Esophagus muscularis mucosa (tissue), 4 donors: ENCODE results near the gene DAND5. TPM values are rescaled to one million over a fixed set of nuclear protein-coding genes. Genes with fewer than 3 reads are reported as not detected.

Experiments used
- DNase-seq: peaks from one replicate; pipeline ENCODE4 v3.0.0-alpha.2; 2017; ENCODE audit errors: extremely low spot score
- H3K27ac ChIP-seq, 4 donors: fragments of 200-600 bp; sonication (generic); replicated peaks in 1 of 4; 1 replicate in 3 of 4; 2 replicates in 1 of 4; pipeline ENCODE4 v1.5.1; 2016 to 2019; ENCODE audit warnings: mild to moderate bottlenecking in 1 of 4
- H3K27me3 ChIP-seq, 4 donors: fragments of 200-600 bp; sonication (generic); one replicate each; pipeline versions ENCODE4 v1.5.1 to v1.6.0; 2016 to 2019
- H3K36me3 ChIP-seq, 4 donors: fragments of 200-600 bp; sonication (generic); one replicate each; pipeline ENCODE4 v1.5.1; 2016 to 2019
- H3K4me1 ChIP-seq, 4 donors: fragments of 200-600 bp; sonication (generic); one replicate each; pipeline ENCODE4 v1.5.1; 2016 to 2019
- H3K4me3 ChIP-seq, 4 donors: fragments of 200-600 bp; sonication (generic); 1 replicate in 2 of 4; 2 replicates in 2 of 4; pipeline ENCODE4 v1.5.1; 2016 to 2019; ENCODE audit warnings: mild to moderate bottlenecking in 4 of 4, moderate library complexity in 1 of 4
- H3K9me3 ChIP-seq, 4 donors: fragments of 200-600 bp; sonication (generic); 1 replicate in 3 of 4; 2 replicates in 1 of 4; pipeline ENCODE4 v1.5.1; 2016 to 2019
- EP300 ChIP-seq: sonication (generic); formaldehyde crosslinking; IDR thresholded peaks from one replicate; pipeline ENCODE4 v1.6.1; 2017; ENCODE audit warnings: antibody characterized with exemption
- POLR2A ChIP-seq: fragments of 450-650 bp; IDR thresholded peaks from one replicate; pipeline ENCODE4 v1.6.1; 2017; ENCODE audit warnings: antibody characterized with exemption, moderate library complexity, mild to moderate bottlenecking, low read depth
- POLR2AphosphoS5 ChIP-seq, 2 donors: sonication (generic); formaldehyde crosslinking; IDR thresholded peaks; one replicate each; pipeline ENCODE4 v1.6.1; 2017; ENCODE audit warnings: antibody characterized with exemption in 2 of 2
- WGBS: methylation state at CpG from one replicate; pipeline ENCODE4 v1.1.5; 2018; 5-methylcytosine and 5-hydroxymethylcytosine counted together
- intact Hi-C: fragments of 100-400 bp; cut with DNase I; formaldehyde crosslinking; loops from one replicate; pipeline ENCODE4 v1.15.1; 2023
- total RNA-seq, 4 donors: library from RNA; depleted of rRNA; stranded (reverse); fragments of >200 nt; gene quantifications; one replicate each; pipeline versions ENCODE4 v1.1.0 to v1.2.1, GENCODE V29; 2016
- TF ChIP-seq, protein P1 (sequence below), 3 experiments: fragments of 200-600 bp in 2 of 3; fragments of 450-650 bp in 1 of 3; sonication (generic) in 2 of 3; IDR thresholded peaks; one replicate each; pipeline ENCODE4 v1.5.1; 2017 to 2019; ENCODE audit warnings: antibody characterized with exemption in 3 of 3, mild to moderate bottlenecking in 2 of 3, moderate library complexity in 1 of 3

The DAND5 gene
- total RNA-seq, 4 donors from 2014 or later: 0.19 to 0.83 (median 0.29) TPM; not detected in 1

DNA sequence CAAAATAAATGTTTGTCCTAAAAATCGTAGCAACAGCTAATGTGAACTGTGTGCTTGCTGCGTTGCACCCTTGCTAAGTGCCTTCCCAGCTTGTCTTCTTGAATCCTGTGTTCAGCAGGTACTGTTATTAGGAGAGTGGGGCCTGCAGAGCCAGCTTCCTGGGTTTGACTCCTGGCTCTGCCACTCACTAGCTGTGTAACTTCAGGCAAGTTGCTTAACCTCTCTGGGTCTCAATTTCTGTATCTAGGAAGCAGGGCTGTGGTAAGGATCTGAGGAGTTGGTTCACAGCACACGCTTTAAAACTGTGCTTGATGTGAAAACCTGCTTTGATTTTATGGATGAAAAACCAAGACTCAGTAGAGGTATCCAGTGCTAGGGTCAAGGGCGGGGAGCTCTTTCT, 35.9 kb downstream of the DAND5 start:
- WGBS: 68% methylated on average over 4 of the region's 4 CpGs
- Histone ChIP-seq H3K27me3 (no peaks in the 10 kb centered on the region), H3K27ac (peak overlapping the region; percentile 88 to 98 (median 97)), H3K36me3 (peaks cover 0 to 4% (median 0%) of the 10 kb centered on the region in 4 donors), H3K9me3 (no peaks in the 10 kb centered on the region), H3K4me3 (no peak overlapping the region), H3K4me1 (peaks cover 93 to 100% (median 99%) of the 10 kb centered on the region in 4 donors)
- TF ChIP-seq POLR2AphosphoS5 (IDR thresholded peaks at IDR 0.05): no peak
- TF ChIP-seq EP300: no peak
- TF ChIP-seq POLR2A: no peak
- TF ChIP-seq, protein P1, sequence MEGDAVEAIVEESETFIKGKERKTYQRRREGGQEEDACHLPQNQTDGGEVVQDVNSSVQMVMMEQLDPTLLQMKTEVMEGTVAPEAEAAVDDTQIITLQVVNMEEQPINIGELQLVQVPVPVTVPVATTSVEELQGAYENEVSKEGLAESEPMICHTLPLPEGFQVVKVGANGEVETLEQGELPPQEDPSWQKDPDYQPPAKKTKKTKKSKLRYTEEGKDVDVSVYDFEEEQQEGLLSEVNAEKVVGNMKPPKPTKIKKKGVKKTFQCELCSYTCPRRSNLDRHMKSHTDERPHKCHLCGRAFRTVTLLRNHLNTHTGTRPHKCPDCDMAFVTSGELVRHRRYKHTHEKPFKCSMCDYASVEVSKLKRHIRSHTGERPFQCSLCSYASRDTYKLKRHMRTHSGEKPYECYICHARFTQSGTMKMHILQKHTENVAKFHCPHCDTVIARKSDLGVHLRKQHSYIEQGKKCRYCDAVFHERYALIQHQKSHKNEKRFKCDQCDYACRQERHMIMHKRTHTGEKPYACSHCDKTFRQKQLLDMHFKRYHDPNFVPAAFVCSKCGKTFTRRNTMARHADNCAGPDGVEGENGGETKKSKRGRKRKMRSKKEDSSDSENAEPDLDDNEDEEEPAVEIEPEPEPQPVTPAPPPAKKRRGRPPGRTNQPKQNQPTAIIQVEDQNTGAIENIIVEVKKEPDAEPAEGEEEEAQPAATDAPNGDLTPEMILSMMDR (IDR thresholded peaks at IDR 0.05): no peak
- DNase-seq: no peak
- intact Hi-C loops: no loop called here

DNA sequence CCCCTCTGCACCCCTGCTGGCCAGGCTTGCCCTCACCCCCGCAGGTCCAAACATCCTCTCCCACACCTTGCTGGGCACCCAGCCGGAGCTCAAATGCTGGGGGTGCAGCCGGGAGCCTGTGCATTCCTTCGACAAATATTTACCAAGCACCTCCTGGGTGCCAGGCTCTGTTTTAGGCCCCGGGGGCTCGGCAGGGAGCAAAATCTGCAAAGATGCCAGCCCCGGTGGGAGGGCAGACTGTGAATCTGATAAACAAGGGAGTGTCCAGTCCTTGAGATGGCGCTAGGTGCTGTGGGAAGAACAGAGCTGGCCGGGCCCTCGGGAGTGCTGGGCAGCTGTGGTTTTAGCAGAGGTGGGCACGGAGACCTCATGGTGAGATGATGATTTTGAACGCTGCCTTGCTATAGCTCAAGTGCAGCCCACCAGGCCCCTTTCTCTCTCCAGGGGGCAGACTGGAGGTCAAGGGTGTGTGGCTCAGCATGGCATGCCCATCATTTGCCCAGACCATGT, 36.5 kb downstream of the DAND5 start:
- WGBS: 44% methylated on average over 9 of the region's 12 CpGs
- no peaks in the 10 kb centered on the region for H3K9me3 ChIP-seq
- H3K4me3 ChIP-seq: peak overlapping the region in 1 of 4 donors; percentile 20
- peak overlapping the region; percentile 88 to 98 (median 97) for H3K27ac ChIP-seq
- intact Hi-C loops: no loop called here
- TF ChIP-seq EP300 (no peak), POLR2AphosphoS5 (IDR thresholded peaks at IDR 0.05) (no peak), POLR2A (no peak)
- TF ChIP-seq, protein P1 (IDR thresholded peaks at IDR 0.05): no peak
- H3K4me1 ChIP-seq: peaks cover 91 to 100% (median 99%) of the 10 kb centered on the region in 4 donors
- peaks cover 0 to 4% (median 0%) of the 10 kb centered on the region in 4 donors for H3K36me3 ChIP-seq
- no peaks in the 10 kb centered on the region for H3K27me3 ChIP-seq
- no peak for DNase-seq

DNA sequence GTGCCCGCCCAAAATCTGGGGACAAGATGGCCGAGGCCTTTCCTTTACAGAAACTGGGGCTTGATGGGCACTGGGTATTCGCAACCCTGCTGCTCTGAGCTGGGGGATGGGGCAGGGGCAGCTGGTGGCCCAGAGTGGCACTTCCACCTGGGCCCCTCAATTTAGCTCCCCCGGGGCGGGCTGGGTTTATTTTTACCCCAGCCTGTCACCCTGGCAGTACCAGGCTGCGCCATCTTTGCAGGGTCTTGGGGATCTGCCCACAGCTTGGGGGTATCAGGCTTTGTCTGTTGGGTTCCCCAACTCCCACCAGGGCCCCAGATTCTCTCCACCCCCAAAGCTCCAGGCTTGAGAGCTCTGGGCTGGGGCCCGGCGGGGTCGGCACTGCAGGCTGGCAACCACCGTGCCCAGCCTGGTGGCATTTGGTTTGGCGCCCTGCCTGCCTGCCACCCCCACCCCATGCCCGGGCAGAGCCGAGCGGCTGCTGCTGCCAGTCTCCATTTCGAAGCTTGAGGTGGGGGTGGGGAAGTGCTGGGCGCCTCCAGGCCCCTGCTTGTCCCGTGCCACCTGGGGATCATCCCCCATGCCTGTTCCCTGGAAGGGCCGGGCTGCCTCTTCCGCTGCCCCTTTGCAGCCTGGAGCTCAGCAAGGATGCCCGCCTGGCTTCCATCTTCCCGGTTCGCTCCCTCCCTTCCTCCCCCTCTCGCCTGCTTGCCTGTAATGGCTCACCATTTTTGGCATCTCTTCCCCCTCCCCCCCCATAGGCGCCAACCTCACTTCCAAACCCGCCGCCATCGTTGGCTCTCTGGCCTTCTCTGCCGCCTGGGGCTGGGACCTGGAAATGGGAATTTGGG, 37.3 kb downstream of the DAND5 start:
- peaks cover 0 to under 1% (median 0%) of the 10 kb centered on the region in 4 donors for H3K27me3 ChIP-seq
- peak overlapping the region; percentile 25 to 37 (median 32) for H3K4me3 ChIP-seq
- intact Hi-C loops: no loop called here
- H3K27ac ChIP-seq: peak overlapping the region; percentile 88 to 98 (median 97)
- 67% methylated on average over 16 of the region's 28 CpGs for WGBS
- no peaks in the 10 kb centered on the region for H3K9me3 ChIP-seq
- TF ChIP-seq, protein P1 (IDR thresholded peaks at IDR 0.05): no peak
- TF ChIP-seq POLR2AphosphoS5 (IDR thresholded peaks at IDR 0.05) (peak in 1 of 2 donors; percentile 23), EP300 (no peak), POLR2A (no peak)
- peaks cover 91 to 100% (median 99%) of the 10 kb centered on the region in 4 donors for H3K4me1 ChIP-seq
- peaks cover 0 to 4% (median 0%) of the 10 kb centered on the region in 4 donors for H3K36me3 ChIP-seq
- DNase-seq: no peak

DNA sequence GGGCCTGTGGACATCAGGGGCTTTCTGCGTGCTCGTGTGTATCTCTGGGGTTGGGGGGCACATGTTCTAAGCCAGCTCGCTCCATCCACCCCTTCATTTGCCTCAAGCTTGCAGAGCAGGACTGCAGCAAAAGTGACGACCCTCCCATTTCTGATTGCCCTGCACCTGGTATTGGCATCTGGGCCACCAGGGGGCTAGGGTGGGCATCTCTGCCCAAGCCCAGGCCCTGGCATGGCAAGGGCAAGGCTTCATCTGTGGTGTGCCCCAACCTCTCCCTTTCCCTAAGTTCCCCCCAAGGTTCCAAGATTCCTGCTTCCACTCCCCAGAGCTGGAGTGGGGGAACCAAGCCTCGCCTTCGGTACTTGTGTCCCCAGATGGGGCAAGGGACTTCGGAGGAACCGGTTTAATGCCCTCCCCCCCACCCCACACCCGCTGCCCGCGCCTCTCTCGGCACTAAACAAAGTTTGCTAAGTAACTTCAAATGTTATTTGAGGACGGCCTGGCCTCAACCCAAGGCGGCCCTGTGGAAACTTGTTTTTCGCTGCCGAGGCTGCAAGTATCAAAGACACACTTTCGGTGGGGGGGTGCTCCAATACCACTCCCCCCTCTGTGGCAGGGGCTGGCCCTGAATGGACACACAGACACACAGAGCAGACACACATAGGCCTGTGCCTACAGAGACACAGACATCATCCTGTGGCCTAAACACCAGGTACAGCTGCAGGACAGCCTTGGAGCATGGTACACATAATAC, 38.1 kb downstream of the DAND5 start:
- peak overlapping the region; percentile 88 to 98 (median 97) for H3K27ac ChIP-seq
- peaks cover 0 to 4% (median 0%) of the 10 kb centered on the region in 4 donors for H3K36me3 ChIP-seq
- 53% methylated on average over 4 of the region's 17 CpGs for WGBS
- peak overlapping the region in 3 of 4 donors; percentile 32 to 37 (median 33) for H3K4me3 ChIP-seq
- H3K27me3 ChIP-seq: peaks cover 0 to 3% (median 0%) of the 10 kb centered on the region in 4 donors
- H3K9me3 ChIP-seq: no peaks in the 10 kb centered on the region
- peak; percentile 96 for DNase-seq
- peaks cover 94 to 100% (median 100%) of the 10 kb centered on the region in 4 donors for H3K4me1 ChIP-seq
- TF ChIP-seq, protein P1 (IDR thresholded peaks at IDR 0.05): no peak
- TF ChIP-seq EP300 (no peak), POLR2AphosphoS5 (IDR thresholded peaks at IDR 0.05) (peak; percentile 14 to 22)
- intact Hi-C loops: no loop called here
